Astrocyte of the cerebellum (primary cell): Measurements from ENCODE around the gene PARP8.

Source experiments
- DNase-seq: peaks from one replicate; pipeline ENCODE4 v3.0.0-alpha.2; 2011; ENCODE audit warnings: low read depth
- H3K4me3 ChIP-seq: 2 replicates; pipeline ENCODE4 v1.5.1; 2011; ENCODE audit warnings: mild to moderate bottlenecking, low read depth, low read length, moderate library complexity
- in situ Hi-C: cut with HindIII; loops from 2 replicates; pipeline ENCODE4 v1.10.0; 2017; ENCODE audit warnings: low sequenced_read_pairs
- TF ChIP-seq, protein P1 (sequence below): IDR thresholded peaks from 2 replicates; pipeline ENCODE4 v1.5.1; 2012; ENCODE audit warnings: low read length, low read depth, moderate library complexity, mild to moderate bottlenecking; ENCODE audit errors: missing control alignments

PARP8 gene

DNA sequence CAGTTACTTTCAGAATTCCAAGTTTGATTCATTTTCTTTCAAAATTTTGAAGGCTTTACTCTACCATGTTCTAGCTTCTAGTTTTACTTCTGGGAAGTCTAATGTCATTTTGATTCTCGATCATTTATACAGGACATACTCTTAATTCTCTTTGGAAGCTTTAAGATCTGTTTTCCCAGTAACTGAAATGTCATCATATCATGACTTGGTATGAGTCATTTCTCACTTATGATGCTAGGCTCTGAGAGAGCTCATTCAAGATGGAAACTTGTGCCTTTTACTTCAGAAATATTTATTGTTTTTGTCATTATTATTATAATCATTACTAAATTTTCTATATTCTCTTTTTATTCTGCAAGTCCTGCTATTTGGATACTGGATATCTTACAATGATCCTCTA is 222.3 kb downstream of the PARP8 start:
- no peak overlapping the region for H3K4me3 ChIP-seq
- in situ Hi-C loops = no loop called here
- TF ChIP-seq, protein P1, sequence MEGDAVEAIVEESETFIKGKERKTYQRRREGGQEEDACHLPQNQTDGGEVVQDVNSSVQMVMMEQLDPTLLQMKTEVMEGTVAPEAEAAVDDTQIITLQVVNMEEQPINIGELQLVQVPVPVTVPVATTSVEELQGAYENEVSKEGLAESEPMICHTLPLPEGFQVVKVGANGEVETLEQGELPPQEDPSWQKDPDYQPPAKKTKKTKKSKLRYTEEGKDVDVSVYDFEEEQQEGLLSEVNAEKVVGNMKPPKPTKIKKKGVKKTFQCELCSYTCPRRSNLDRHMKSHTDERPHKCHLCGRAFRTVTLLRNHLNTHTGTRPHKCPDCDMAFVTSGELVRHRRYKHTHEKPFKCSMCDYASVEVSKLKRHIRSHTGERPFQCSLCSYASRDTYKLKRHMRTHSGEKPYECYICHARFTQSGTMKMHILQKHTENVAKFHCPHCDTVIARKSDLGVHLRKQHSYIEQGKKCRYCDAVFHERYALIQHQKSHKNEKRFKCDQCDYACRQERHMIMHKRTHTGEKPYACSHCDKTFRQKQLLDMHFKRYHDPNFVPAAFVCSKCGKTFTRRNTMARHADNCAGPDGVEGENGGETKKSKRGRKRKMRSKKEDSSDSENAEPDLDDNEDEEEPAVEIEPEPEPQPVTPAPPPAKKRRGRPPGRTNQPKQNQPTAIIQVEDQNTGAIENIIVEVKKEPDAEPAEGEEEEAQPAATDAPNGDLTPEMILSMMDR = no peak
- no peak for DNase-seq

- DNase-seq = no peak
- TF ChIP-seq, protein P1 = no peak
- H3K4me3 ChIP-seq = no peak overlapping the region
- in situ Hi-C loops = no loop called here
These were observed 223.4 kb downstream of the PARP8 start for GRCh38 chr5:50889790-50890189.
